GM12801 (cell line): ENCODE results near the gene MYO6.

Experiments used
- TF ChIP-seq, protein P1 (sequence below): IDR thresholded peaks from one replicate; pipeline ENCODE4 v1.5.1; 2011; ENCODE audit warnings: control low read depth; ENCODE audit not compliant: insufficient read length; ENCODE audit errors: extremely low read depth

The MYO6 gene

DNA sequence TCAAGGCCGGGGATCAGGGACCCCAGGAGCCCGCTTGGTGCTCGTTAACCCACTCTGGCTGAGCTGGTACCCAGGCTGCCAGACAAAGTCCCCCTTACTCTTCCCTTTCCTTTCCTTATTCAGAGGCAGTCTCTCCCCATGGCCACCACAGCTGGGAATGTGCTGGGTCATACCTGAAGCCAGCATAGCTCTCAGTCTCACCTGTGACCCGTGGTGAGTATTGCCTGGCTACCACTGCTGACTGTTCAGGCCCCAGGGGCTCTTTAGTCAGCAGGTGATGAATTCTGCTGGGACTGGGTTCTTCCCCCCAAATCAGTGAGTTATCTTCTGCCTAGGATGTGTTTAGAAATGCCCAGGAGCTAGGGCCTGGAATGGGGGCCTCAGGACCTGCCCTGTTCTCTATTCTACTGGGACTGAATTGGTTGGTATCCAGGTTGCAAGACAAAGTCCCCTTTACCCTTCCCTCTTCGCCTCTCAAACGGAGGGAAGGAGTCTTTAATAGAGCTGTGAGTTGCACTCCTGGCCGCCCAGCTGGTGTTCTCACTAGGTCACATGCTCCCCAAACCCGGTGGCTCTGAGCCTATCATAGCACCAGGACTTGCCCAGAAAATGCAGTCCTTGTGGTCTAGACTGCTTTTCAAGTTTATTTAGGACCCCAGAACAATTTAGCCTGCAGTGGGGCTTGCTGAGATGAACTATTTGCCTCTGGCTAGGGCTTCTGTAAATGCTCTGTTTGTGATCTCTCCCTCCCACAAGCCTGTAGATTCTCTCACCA is 64.6 kb downstream of the MYO6 start:
- TF ChIP-seq, protein P1, sequence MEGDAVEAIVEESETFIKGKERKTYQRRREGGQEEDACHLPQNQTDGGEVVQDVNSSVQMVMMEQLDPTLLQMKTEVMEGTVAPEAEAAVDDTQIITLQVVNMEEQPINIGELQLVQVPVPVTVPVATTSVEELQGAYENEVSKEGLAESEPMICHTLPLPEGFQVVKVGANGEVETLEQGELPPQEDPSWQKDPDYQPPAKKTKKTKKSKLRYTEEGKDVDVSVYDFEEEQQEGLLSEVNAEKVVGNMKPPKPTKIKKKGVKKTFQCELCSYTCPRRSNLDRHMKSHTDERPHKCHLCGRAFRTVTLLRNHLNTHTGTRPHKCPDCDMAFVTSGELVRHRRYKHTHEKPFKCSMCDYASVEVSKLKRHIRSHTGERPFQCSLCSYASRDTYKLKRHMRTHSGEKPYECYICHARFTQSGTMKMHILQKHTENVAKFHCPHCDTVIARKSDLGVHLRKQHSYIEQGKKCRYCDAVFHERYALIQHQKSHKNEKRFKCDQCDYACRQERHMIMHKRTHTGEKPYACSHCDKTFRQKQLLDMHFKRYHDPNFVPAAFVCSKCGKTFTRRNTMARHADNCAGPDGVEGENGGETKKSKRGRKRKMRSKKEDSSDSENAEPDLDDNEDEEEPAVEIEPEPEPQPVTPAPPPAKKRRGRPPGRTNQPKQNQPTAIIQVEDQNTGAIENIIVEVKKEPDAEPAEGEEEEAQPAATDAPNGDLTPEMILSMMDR: no peak

- TF ChIP-seq, protein P1: no peak
These were observed 66.7 kb downstream of the MYO6 start for GRCh38 chr6:75815756-75816155.

GRCh38 chr6:75818098-75818855 is 69.2 kb downstream of the MYO6 start:
- TF ChIP-seq, protein P1: no peak

DNA sequence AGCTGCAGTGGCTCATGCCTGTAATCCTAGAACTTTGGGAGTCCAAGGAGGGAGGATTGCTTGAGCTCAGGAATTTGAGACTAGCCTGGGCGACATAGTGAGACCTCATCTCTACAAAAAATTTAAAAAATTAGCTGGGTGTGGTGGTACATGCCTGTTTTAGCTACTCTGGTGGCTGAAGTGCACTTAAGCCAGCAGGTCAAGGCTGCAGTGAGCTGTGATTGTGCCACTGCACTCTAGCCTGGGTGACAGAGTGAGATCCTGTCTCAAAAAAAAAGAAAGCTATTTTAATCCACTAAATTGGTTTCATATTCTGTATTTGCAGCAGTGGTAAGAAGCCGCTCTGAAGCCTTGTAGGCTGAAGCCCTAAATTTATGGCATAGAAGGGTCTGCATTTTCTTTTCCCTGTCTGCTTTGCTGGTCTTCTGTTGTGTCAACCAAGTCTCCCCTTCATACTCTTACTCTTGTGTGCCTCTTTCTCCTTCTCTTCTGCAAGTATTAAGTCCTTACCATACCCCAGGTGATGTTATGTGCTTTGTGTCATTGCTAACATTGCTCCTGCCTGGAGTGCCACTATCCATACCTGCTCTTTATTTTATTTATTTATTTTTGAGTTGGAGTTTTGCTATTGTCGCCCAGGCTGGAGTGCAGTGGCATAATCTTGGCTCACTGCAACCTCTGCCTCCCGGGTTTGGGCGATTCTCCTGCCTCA is 70.9 kb downstream of the MYO6 start:
- TF ChIP-seq, protein P1: no peak

DNA sequence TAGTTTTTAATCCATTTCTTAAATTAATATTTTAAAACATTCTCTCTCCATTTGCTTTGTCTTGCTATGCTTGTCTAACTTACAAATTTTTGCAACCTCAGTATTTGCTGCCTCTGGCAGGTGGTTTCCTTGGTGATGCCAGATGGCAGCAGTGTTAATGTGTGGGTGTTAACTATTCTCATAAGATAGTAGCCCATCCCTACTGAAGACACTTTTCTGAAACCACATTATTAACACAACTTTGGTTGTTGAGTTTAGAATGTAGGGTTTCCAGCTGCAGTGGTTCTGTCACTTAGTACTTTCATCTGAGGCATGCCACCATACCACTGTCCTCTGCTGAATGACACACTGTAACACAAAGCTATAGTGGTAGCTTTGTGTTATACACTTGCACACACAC is 75.1 kb downstream of the MYO6 start:
- TF ChIP-seq, protein P1: no peak

- TF ChIP-seq, protein P1: no peak
These were observed 78.1 kb downstream of the MYO6 start for GRCh38 chr6:75827163-75827562.

DNA sequence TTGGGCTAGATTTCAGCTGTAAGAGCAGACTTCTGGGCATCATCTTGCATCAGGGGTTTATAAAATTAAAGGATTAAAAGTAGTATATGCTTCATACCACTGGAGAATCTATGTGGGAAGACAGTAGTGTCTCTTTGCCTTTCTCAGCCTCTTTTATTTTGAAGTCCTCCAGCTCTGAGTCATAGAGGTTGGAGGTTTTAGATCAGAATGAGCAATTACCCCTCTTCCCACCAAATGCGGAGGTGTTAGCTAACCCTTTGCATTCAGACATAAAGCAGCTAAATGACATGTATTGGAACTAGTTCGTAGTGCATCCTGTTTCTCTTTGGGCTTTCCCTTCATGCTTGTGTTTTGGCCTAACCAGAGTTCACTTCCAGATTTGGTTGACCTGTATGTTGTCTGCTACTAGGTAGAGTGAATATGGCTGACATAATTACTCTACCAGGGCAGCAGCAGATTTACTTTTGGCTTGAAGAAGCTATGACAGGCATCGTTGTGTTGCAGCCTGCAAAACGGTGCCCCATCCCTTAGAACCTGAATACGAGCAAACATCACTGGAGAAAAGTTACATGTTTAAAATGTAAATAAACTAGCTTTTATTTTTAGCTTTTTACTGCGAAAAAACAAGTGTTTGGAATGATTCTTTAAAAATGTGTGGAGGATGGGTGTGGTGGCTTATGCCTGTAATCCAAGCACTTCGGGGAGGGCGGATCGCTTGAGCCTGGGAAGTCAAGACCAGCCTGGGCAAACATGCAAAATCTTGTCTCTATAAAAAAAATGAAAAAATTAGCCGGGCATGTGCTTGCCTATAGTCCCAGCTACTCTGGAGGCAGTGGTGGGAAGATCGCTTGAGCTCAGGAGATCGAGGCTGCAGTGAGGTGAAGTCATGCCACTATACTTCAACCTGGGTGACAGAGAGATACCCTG is 82.2 kb downstream of the MYO6 start:
- TF ChIP-seq, protein P1: no peak
